ENCODE data around the gene ZNF865. TPM values are rescaled to one million over a fixed set of nuclear protein-coding genes. Genes with fewer than 3 reads are reported as not detected.
A peak's percentile ranks its signal among the peaks of the same experiment; 100 is the strongest.

The ZNF865 gene
- total RNA-seq, 2 donors from 2014 or later: 18.4 to 21.0 TPM

DNA sequence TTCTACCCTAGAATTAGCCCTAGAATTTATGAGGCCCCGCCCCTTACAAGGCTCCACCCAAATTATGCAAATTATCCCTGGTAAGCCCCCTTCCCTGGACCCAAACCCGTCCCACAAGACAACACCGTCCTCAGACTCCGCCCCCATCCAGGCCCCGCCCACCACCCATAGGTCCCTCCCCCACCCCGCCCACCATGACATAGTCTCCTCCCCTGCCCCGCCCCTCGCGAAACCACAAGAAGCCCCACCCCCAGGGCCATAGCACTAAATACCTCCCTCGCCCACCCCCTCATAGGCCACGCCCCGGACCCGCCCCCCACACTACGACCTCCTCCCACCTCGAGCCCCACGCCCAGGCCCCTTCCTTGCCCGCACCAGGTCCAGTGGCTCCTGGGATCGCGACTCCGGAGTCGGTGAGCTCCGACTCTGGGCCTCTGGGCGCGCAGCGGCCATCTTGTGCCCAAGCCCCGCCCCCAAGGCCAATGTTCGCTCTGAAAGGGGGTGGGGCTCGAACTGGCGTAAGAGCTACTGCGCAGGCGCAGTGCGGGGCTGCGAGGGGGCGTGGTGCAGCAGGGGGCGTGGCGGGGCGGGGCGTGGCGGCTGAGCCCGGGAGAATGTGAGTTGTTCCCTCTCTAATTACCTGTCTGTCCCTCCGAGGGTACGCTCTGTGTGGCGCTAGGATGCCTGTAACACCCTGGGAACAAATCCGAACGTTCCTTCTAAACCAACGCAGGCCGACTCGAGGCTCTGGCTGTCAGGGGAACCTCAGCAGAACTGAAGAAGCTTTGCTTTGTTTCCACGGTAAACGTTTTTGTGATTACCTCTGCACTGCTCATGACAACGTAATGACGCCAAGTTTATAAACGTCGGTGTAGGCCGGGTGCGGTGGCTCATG is 18.9 kb downstream of the ZNF865 start, which contains the start of gene ZNF784:
Gene ZNF784 (minus strand): TSS at position 458 of the 895 bp plus-strand sequence. CDS start 5 bp downstream, at position 453.
- Histone ChIP-seq H3K9me3 (no peaks in the 10 kb centered on the region), H3K4me3 (peak within 1 kb of the TSS; percentile 56 to 57), H3K36me3 (no peaks in the 10 kb centered on the region), H3K27ac (peak within 1 kb of the TSS; percentile 94 to 99), H3K4me1 (replicated peaks) (no peaks in the 10 kb centered on the region), H3K27me3 (replicated peaks; ENCODE audit: insufficient read depth) (no peaks in the 10 kb centered on the region)
- DNase-seq (ENCODE audit: low spot score): peak; percentile 93
- WGBS: under 1% methylated on average over 53 of the region's 56 CpGs
- TF ChIP-seq, protein P1, sequence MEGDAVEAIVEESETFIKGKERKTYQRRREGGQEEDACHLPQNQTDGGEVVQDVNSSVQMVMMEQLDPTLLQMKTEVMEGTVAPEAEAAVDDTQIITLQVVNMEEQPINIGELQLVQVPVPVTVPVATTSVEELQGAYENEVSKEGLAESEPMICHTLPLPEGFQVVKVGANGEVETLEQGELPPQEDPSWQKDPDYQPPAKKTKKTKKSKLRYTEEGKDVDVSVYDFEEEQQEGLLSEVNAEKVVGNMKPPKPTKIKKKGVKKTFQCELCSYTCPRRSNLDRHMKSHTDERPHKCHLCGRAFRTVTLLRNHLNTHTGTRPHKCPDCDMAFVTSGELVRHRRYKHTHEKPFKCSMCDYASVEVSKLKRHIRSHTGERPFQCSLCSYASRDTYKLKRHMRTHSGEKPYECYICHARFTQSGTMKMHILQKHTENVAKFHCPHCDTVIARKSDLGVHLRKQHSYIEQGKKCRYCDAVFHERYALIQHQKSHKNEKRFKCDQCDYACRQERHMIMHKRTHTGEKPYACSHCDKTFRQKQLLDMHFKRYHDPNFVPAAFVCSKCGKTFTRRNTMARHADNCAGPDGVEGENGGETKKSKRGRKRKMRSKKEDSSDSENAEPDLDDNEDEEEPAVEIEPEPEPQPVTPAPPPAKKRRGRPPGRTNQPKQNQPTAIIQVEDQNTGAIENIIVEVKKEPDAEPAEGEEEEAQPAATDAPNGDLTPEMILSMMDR (IDR thresholded peaks at IDR 0.05): peak in 1 of 4 experiments; percentile 14
- TF ChIP-seq POLR2A (IDR thresholded peaks at IDR 0.05) (peak; percentile 60), POLR2AphosphoS5 (IDR thresholded peaks at IDR 0.05) (peak; percentile 90)
- intact Hi-C loops (cut with DNase I): no loop called here

DNA sequence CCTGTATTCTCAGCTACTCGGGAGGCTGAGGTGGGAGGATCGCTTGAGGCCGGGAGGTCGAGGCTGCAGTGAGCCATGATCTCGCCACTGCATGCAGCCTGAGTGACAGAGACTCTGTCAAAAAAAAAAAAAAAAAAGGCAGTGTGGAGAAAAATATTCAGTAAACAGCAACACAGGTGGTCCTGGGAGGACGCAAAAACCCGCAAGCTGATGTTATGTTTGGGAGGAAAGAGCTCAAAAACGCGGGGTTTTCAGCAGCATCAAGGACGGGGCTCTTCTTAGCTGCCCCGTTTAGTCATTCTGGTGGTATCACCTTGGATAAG is 19.5 kb downstream of the ZNF865 start:
- peak overlapping the region; percentile 94 to 99 for H3K27ac ChIP-seq
- peak overlapping the region; percentile 56 to 57 for H3K4me3 ChIP-seq
- no peaks in the 10 kb centered on the region for H3K4me1 ChIP-seq (replicated peaks)
- no peak for DNase-seq (ENCODE audit: low spot score)
- WGBS: 29% methylated on average over 11 of the region's 11 CpGs
- no peaks in the 10 kb centered on the region for H3K36me3 ChIP-seq
- TF ChIP-seq POLR2A (IDR thresholded peaks at IDR 0.05) (no peak), POLR2AphosphoS5 (IDR thresholded peaks at IDR 0.05) (no peak)
- TF ChIP-seq, protein P1 (IDR thresholded peaks at IDR 0.05): no peak
- intact Hi-C loops (cut with DNase I): no loop called here
- no peaks in the 10 kb centered on the region for H3K9me3 ChIP-seq
- no peaks in the 10 kb centered on the region for H3K27me3 ChIP-seq (replicated peaks; ENCODE audit: insufficient read depth)

DNA sequence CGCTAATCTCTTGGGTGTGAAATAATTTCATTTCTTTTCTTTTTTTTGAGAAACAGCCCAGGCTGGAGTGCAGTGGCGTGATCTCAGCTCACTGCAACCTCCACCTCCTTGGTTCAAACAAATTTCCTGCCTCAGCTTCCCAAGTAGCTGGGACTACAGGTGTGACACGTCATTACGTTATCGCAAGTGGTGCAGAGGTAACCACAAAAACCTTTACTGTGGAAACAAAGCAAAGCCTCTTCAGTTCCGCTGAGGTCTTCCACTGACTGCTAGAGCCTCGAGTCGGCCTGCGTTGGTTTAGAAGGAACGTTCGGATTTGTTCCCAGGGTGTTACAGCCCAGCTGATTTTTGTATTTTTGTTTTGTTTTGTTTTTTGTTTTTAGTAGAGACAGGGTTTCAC is 20.9 kb downstream of the ZNF865 start:
- H3K9me3 ChIP-seq: no peaks in the 10 kb centered on the region
- H3K27me3 ChIP-seq (replicated peaks; ENCODE audit: insufficient read depth): no peaks in the 10 kb centered on the region
- no peak overlapping the region for H3K27ac ChIP-seq
- TF ChIP-seq POLR2AphosphoS5 (IDR thresholded peaks at IDR 0.05) (no peak), POLR2A (IDR thresholded peaks at IDR 0.05) (no peak)
- TF ChIP-seq, protein P1 (IDR thresholded peaks at IDR 0.05): no peak
- DNase-seq (ENCODE audit: low spot score): no peak
- H3K4me1 ChIP-seq (replicated peaks): no peaks in the 10 kb centered on the region
- 88% methylated on average over 11 of the region's 11 CpGs for WGBS
- intact Hi-C loops (cut with DNase I): no loop called here
- no peak overlapping the region for H3K4me3 ChIP-seq
- no peaks in the 10 kb centered on the region for H3K36me3 ChIP-seq

DNA sequence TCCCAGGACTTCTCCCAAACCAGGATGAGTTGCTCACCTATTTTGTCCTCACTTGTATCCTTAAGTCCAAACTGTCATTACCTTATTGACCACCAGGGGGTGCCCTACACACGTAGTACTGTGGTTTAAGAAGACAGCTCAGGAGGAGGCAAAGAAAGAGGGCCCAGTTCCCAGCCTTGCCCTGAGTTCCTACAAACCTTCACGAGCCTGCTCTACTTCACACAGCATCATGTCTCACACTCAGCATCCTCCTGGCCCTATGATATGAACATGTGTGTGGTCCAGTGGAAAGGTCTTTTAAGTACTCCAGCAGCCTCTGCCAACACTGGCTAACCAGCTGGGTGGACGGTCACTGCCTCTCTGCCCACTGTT is 27.0 kb downstream of the ZNF865 start:
- DNase-seq (ENCODE audit: low spot score): peak; percentile 93
- H3K27me3 ChIP-seq (replicated peaks; ENCODE audit: insufficient read depth): no peaks in the 10 kb centered on the region
- peaks cover 12% of the 10 kb centered on the region for H3K4me1 ChIP-seq (replicated peaks)
- TF ChIP-seq, protein P1 (IDR thresholded peaks at IDR 0.05): peak; percentile 79 to 91 (median 89)
- no peak for TF ChIP-seq POLR2A (IDR thresholded peaks at IDR 0.05)
- TF ChIP-seq POLR2AphosphoS5 (IDR thresholded peaks at IDR 0.05): peak; percentile 73
- WGBS: 25% methylated on average over 3 of the region's 3 CpGs
- no peaks in the 10 kb centered on the region for H3K36me3 ChIP-seq
- peak overlapping the region in 1 of 2 donors; percentile 52 for H3K27ac ChIP-seq
- intact Hi-C loops (cut with DNase I): loop anchor here (2.0 kb wide), 1 partner anchor 116 kb away; no protein-coding TSS in a partner anchor
- no peaks in the 10 kb centered on the region for H3K9me3 ChIP-seq
- H3K4me3 ChIP-seq: no peak overlapping the region
